ENCODE results near the gene DAB1.

DNA sequence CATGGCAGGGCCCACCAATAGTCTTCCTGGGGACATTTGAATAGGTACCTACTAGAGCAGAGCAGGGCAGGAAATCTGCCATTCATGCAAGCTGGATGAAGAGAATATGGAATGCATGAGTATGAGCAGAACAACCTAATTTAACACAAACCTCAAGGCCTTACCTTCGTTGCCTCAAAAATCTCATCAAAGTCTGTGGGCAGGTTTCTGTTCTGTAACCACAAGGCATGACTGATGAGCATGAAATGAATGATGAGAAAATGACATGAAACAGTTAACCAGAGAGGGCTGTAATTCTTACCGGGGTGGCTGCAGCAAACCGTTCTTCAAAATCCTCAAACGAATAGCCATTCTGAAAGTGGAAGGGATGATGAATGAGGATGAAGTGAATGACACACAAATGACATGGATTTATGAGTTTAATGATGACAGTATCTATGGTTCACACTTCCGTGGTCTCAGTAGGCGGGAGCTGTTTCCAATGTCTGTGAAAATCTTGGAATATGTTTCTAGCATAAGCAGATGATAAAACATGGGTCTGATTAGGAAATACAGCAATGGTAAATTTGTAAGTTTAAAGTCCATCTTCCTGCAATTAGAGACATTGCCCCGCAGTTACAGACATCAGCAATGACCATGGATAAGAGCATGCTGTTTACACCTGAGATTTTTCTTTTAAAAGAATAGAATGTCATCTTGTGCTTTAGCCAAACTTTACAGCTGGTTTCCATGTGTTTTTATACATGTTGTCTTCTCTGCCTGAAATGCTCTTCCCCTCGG is 390.4 kb downstream of the DAB1 start:
- TF ChIP-seq, protein P1, sequence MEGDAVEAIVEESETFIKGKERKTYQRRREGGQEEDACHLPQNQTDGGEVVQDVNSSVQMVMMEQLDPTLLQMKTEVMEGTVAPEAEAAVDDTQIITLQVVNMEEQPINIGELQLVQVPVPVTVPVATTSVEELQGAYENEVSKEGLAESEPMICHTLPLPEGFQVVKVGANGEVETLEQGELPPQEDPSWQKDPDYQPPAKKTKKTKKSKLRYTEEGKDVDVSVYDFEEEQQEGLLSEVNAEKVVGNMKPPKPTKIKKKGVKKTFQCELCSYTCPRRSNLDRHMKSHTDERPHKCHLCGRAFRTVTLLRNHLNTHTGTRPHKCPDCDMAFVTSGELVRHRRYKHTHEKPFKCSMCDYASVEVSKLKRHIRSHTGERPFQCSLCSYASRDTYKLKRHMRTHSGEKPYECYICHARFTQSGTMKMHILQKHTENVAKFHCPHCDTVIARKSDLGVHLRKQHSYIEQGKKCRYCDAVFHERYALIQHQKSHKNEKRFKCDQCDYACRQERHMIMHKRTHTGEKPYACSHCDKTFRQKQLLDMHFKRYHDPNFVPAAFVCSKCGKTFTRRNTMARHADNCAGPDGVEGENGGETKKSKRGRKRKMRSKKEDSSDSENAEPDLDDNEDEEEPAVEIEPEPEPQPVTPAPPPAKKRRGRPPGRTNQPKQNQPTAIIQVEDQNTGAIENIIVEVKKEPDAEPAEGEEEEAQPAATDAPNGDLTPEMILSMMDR (IDR thresholded peaks at IDR 0.05; ENCODE audit: insufficient read depth, low read length), result no peak
- no peak for TF ChIP-seq POLR2AphosphoS5 (IDR thresholded peaks at IDR 0.05; ENCODE audit: low read depth)

All from HL-60 (cell line).